ENCODE results near the gene TRMT10B.

DNA sequence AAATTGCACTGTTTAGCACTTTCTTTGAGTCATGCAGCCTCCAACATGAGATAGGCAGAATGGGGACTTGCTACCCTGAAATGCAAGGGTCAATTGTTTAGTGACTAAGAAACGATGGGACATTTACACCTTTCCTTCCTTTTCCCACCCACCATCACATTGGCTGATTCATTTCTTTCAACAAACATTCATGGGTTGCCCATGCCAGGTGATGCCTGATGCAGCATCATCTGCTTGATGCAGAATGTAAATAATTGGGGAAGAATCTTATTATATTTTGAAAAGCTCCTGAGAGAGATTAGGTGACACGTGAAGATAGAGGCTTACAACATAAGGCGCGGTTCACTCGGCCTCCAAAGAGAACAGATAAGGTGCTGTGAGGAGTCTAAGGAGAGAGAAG is 4.5 kb upstream of the TRMT10B start:
- TF ChIP-seq, protein P1, sequence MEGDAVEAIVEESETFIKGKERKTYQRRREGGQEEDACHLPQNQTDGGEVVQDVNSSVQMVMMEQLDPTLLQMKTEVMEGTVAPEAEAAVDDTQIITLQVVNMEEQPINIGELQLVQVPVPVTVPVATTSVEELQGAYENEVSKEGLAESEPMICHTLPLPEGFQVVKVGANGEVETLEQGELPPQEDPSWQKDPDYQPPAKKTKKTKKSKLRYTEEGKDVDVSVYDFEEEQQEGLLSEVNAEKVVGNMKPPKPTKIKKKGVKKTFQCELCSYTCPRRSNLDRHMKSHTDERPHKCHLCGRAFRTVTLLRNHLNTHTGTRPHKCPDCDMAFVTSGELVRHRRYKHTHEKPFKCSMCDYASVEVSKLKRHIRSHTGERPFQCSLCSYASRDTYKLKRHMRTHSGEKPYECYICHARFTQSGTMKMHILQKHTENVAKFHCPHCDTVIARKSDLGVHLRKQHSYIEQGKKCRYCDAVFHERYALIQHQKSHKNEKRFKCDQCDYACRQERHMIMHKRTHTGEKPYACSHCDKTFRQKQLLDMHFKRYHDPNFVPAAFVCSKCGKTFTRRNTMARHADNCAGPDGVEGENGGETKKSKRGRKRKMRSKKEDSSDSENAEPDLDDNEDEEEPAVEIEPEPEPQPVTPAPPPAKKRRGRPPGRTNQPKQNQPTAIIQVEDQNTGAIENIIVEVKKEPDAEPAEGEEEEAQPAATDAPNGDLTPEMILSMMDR (conservative IDR thresholded peaks at IDR 0.05): no peak
- TF ChIP-seq EZH2 (IDR thresholded peaks at IDR 0.05; ENCODE audit: low read depth): no peak
